ENCODE data around the gene OR13C4.

DNA sequence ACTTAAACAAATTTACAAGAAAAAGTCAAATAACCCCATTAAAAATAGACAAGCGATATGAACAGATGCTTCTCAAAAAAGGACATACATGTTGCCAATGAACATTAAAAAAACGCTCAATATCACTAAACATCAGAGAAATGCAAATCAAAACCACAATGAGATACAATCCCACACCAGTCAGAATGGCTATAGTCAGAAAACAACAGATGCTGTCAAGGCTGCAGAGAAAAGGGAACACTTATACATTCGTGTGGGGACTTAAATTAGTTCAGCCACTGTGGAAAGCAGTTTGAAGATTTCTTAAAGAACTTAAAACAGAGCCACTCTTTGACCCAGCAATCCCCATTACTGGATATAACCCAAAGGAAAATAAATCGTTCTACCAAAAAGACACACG lies 12.1 kb downstream of the OR13C4 start:
- TF ChIP-seq CTCF (IDR thresholded peaks at IDR 0.05): no peak
- no peak for TF ChIP-seq POLR2A (IDR thresholded peaks at IDR 0.05)
